Adipocyte (in vitro differentiated cells): Measurements from ENCODE around the gene BCL11A.

Experiments used
- DNase-seq: peaks from one replicate; pipeline ENCODE4 v3.0.0-alpha.2; 2015; ENCODE audit warnings: low read depth
- H3K27me3 ChIP-seq: replicated peaks from 2 replicates; pipeline ENCODE4 v1.7.0; 2013; ENCODE audit warnings: mild to moderate bottlenecking, low read length, moderate library complexity; ENCODE audit not compliant: control insufficient read depth, insufficient read depth
- H3K36me3 ChIP-seq: 2 replicates; pipeline ENCODE4 v1.7.0; 2013; ENCODE audit warnings: low read length, mild to moderate bottlenecking, moderate library complexity; ENCODE audit not compliant: control insufficient read depth, insufficient read depth, severe bottlenecking
- H3K4me1 ChIP-seq: 2 replicates; pipeline ENCODE4 v1.7.0; 2013; ENCODE audit warnings: mild to moderate bottlenecking, low read length, moderate library complexity; ENCODE audit not compliant: control insufficient read depth, insufficient read depth
- H3K4me3 ChIP-seq: 2 replicates; pipeline ENCODE4 v1.7.0; 2013; ENCODE audit warnings: mild to moderate bottlenecking, low read length, moderate library complexity
- H3K9ac ChIP-seq: 2 replicates; pipeline ENCODE4 v1.7.0; 2013; ENCODE audit warnings: mild to moderate bottlenecking, low read length, moderate library complexity
- H3K9me3 ChIP-seq: 2 replicates; pipeline ENCODE4 v1.7.0; 2013; ENCODE audit warnings: mild to moderate bottlenecking, low read length, moderate library complexity; ENCODE audit not compliant: control insufficient read depth

Gene BCL11A

GRCh38 chr2:60407398-60407797, 146.1 kb downstream of the BCL11A start:
- Histone ChIP-seq H3K9me3 (no peaks in the 10 kb centered on the region), H3K27me3 (peaks cover 63% of the 10 kb centered on the region), H3K4me1 (no peaks in the 10 kb centered on the region), H3K4me3 (no peak overlapping the region), H3K36me3 (no peaks in the 10 kb centered on the region), H3K9ac (no peak overlapping the region)
- DNase-seq, result no peak

DNA sequence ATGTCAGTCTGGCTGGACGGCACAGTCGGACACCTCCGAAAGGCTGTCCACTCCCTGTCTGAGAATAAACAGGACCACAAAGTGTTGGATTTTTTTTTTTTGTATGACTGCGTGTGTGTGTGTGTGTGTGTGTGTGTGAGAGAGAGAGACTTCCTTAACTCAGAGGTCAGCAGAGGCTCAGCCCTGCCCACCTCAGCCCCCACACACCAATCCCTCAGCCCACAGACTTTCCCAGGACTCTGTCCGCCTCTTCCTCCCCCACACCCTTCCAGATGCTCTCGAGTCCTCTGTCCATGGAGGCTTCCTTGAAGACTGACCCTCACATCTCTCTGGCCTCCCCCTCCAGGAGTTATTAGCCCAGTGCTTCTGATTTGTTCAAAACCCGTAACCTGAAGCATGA, 147.3 kb downstream of the BCL11A start:
- Histone ChIP-seq H3K27me3 (peaks cover 55% of the 10 kb centered on the region), H3K4me3 (no peak overlapping the region), H3K9me3 (no peaks in the 10 kb centered on the region), H3K4me1 (no peaks in the 10 kb centered on the region), H3K9ac (no peak overlapping the region), H3K36me3 (no peaks in the 10 kb centered on the region)
- no peak for DNase-seq

GRCh38 chr2:60405271-60405919, 148.1 kb downstream of the BCL11A start:
- Histone ChIP-seq H3K4me1 (no peaks in the 10 kb centered on the region), H3K27me3 (peaks cover 49% of the 10 kb centered on the region), H3K4me3 (no peak overlapping the region), H3K9ac (no peak overlapping the region), H3K36me3 (no peaks in the 10 kb centered on the region), H3K9me3 (no peaks in the 10 kb centered on the region)
- DNase-seq, result no peak
